ENCODE measurements around the gene KIF6.

KIF6 gene

DNA sequence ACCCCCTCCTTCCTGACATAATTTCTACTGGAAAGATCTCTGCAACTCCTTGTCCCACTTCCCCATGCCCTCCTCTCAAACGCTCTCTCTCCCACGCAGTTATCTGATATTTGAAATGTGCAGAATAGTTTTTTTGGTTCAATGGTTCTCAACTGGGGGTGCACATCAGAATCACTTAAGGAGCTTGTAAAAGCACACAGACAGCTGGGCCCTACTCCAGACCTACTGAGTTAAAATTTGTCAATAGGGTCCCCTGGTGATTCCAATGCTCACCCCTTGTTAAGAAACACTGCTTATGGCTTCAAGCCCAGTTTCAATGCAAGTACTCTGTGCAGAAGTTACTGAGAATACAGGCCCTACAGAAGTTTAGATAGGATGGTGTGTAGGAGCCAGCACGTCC lies 357.5 kb downstream of the KIF6 start:
- DNase-seq = no peak

DNA sequence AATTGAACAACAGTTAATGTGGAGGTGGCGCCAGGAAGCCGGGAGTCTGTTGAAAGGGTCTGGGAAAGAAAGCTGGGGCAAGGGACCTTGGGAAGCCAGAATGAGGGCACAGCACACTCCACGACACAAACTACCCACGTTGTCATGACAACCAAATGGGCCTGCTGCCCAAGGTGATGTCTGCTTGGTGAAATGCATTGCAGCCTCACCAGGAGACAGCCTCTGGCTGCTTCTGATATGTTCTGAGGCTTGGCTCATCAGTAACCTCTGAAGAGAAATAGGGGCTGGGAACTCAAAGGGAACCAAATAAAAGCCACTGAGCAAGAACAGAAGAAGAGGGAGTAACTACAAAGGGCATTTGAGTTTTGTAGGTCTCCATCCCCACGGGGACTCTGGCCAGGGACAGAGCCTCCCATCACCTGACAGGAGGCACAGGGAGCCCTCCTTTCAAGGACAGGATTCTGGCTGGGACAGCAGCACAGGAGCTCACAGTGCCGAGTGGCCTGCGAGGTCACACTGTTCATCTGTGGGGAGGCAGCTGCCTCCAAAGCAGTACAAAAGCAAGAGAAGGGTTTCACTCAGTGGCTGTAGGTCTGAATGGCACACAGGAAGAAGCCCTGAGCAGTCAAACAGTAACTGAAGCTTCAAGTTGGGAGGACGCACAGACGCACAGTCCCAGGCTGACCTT lies 358.1 kb downstream of the KIF6 start:
- peak; percentile 53 for DNase-seq

DNA sequence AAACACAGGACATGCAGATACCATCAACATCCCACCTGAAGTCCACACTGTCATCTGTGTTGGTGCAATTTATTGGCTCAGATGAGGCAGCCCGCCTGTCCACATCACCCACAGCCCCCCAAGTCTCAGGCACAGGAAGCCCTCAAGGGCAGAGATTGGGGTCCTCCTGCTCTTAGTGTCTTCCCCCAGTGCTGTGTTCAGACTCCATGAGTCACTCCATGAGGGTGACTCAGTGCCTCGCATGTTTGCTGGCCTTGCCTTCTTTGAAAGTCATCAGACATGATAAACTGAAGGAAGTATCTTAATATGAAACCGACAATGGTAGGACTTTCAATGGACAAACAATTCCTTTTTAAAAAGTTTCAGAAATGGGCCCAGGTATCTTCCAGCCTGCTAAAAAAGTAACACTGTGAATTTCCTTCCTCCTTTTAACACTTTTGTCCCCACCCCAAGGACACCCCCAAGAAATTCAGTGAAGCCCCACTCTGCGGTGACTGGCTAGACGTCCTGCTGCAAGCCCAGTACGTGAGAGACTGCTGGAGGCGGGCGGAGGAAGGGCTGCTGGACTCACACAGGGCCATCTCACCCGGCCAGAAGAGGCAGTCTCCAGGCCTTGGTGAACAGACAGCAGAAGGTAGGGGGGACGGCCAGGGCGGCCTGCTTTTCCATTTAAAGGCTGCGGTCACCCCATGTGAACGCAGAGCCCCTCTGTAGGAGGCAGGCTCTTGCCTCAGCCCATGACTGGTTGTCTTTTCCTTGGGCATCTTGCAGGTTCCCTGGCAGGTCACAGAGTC lies 359.7 kb downstream of the KIF6 start:
- peak; percentile 57 for DNase-seq

DNA sequence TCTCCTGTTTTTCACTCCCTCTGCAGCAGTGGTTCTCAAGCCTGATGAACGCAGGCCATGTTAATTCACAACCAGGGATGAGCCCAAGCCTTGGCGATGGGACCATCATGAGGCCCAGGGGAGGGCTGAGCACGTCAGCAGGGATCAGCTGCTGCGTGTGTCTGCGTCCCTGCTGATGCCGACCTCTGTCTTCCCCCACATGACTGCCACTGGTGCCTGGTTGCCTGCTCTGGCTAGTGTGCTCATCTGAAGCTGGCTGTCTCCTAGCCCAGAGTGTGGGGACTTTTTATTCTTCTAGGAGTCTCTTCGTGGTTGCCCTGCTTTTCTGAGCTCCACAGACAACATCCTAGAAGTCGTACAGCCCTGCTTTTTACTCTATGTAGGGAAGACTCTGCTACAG lies 361.9 kb downstream of the KIF6 start:
- peak; percentile 47 for DNase-seq

DNA sequence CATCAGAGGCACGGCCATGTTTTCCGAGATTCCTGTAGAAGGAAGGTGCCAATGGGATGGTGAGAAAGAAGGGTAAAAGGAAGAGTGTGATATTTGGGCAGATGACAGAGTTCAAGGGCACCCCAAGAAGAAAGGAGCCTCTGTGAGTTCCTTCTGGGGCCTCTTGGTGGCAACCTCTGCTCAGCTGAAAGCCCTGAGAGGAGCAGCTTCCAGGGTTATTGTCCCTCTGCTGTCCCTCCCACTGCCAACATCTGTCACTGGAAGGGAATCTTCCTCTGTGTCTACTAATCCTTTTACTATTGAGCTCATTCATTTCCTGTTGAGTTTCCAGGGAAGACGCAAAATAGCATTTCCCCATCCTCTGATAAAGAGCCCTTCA lies 362.7 kb downstream of the KIF6 start:
- peak; percentile 59 for DNase-seq

DNA sequence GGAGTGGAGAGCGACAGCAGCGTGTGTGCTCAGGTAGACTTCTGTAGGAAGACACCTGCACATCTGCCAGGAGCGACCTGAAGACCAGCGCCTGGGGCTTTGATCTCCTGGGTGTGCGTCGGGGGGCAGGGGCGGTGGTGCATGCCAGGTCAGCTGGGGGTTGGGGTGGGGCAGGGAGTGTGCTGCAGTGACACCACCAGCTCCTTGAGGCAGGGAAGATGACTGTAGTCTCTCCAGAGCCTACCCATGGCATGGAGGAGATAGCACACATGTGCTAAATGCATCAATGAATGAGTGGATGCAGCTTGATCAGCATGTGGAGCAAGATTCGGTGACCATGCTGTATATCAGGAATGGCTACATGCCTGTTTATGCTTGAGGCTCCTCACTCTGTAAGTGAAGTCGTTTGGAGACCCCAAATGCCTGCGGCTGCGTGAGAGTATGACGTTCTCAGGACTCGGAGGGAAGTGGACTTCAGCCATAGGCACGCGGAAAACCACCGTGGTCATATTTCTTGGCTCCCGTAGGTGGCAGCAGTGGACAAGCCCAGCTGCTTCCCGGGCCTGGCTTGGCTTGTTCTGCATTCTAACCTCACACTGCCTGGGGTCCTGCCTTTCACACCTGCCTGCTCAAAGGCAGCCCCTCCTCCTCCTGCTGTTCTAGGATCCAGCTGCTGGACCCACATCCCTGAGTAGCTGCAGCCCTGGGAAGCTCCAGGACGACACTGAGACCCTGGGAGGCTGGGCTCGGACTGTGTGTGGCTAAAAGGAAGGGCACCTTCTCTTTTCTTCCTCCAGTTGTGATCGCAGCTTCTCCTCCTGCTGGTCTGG lies 363.3 kb downstream of the KIF6 start:
- peak; percentile 92 for DNase-seq

DNA sequence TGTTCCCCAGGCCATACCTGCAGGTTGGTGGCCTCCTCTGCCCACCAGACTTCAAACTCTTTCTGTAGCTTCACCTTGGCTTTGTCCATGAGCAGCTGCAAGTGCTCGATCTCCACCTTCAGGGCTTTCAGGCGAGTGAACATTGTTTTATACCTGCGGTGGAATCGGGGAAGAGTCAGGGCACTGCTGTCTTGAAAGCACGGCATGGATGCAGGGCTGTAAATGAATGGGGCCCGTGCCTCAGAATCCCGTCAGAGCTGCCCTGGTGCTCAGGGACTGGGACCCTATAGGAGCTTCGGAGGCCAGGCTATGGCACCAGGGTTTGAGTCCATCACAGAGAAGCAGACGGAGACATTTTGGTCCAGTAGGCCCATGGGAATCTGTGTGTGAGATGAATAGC lies 364.8 kb downstream of the KIF6 start:
- peak; percentile 41 for DNase-seq

DNA sequence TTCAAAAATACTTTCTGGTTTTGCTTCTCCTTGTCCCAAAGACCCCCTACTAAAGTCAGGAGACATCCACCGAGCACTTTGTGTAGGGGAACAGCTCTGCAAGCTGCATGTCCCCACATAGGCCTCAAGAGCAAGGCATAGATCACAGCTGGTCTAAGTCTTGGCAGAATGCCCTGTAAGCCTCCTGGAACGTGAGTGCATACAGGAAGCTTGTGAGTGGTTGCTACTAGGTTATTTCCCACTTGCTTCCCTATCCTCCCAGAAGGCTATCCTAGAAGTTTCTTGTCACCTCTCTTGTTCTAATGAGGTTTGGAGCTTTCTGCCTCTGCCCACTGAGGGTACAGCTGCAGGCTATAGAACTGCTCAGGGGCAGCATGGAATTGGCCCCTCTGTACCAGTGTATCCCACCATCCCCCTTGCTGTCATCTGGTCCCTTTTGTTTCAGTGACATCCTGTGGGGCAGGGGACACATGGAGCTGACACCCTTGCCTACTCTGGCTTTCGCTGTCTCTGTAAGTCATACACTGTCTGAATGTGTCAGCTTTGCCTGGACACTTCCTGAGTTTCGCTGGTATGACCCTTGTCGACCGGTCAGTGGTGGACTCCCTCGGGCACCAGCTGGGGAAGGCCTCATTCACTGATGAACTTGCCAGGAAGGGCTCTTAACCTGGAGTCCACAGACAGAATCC lies 367.1 kb downstream of the KIF6 start:
- peak; percentile 37 for DNase-seq

DNA sequence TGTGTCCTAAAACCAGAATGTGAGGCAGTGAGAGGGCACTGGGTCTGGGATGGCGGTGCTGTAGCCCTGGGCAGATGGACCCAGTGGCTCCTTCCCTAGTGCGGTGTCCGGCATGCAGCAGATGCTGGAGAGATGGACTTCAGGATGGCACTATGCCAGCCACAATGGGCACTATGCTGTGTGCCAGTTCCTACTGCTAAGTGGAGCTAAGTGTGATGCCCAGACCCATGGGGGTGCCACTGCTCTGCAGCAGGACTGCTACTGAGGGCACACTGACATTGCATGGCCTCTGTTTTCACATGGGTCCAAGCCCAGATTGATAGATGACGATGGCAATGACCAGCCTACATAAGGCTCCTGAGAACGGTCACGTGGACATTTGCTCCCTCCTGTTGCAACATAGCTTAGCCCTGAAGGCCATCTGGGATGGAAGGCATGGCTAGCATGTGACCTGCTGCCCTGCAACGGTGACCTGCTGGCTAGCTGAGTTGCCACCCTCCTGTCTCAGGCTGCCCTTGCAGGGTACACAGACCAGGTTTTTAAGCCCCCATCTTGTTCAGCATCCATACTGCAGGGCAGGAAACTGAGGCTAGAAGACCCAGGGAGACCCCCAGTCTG lies 371.4 kb downstream of the KIF6 start:
- DNase-seq = no peak

DNA sequence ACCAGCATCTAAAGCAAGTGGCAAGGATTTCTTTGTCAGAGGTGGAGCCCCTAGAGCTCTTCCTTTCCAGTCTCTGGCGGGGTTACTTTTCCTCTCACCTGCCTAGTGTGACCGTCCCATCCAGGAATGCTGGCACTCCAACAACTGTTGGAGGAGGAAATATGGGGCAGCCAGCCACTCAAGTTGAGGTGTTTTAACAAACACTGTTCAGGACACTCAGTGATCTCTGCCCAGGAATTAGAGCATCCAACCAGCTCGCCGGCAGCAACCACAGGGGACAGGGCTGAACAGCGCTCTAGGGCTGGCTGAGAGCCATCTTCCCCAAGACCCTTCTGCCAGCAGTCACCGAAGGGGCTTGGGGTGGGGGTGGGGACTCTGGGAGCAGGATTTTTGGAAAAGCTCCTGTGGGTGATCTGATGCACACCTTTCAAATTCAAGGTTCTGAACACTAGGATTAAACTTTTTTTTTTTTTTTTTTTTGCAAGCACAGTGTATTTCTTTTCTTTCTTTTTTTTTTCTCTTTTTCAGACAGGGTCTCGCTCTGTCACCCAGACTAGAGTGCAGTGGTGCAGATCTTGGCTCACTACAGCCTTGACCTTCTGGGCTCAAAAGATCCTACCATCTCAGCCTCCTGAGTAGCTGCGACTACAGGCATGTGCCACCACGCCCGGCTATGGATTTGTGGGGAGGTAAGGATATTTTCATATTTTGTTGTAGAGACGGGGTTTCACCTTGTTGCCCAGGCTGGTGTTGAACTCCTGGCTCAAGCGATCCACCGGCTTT lies 374.3 kb downstream of the KIF6 start:
- DNase-seq = no peak

DNA sequence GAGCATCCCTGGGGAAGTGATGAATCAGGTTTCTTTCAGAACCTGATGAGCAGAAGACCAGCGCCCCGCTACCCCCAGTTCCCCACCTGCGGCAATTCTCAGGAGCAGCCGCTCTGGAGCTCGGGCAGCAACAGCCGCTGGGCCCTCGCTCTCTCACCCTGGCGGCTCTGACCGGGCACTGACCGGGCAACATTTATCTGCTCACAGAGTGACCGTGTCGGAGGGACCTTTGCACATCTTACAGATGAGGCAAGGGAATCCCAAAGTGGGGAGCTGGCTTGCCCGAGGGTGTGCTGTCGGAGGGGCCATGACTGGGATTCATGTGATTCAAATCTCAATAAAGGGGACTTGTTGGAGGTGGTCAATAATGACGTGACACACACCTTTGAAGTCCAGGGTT lies 376.5 kb downstream of the KIF6 start:
- no peak for DNase-seq

DNA sequence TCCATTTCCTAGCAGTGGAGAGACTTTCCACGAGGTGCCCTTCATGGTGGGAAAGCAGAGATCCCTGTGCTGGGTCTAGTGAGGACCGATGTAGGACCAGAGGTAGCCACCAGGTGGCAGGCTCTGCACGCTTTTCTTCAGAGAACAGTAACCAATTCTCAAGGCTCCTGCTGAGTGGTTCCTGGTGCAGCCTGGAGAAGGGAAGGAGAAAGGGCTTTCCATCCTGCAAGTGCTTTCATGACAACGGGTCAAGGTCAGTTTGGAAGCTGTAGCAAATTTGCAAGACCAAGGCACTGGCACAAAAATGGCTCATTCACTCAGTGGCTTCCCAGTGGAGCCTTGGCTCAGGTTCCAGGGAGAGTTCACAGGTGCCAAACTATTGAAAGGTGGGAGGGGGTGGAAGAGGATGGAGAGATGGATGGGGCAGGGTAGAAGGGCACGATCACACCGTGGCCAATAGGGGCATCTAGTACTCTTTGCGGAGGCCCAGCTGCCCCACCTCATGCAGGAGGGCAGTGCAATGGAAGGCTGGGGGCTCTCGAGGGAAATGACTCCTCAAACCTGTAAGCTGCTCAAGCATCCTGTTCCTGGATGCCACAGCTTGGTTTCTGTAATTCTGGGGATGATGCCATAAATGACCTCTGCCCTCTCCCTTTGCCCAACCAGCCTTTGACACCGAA lies 377.2 kb downstream of the KIF6 start:
- peak; percentile 85 for DNase-seq

DNA sequence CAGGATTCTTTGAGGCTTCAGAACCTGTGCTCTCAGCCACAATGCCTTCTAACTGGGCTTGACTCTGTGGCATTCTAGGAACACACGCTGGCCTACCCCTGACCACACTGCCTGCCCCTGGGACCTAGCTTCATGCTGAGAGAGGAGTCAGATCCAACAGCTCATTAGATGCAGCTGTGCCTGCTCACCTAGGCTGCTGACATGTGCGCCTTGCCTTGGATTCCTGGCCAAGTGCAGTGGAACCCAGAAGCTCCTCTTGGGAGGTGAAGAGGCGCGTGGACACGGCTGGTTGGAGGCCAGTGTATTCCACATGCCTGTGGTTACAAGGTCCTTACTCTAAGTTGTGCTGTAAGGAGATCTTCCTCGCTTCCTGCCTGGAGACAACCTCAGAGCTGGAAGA lies 378.0 kb downstream of the KIF6 start:
- no peak for DNase-seq

DNA sequence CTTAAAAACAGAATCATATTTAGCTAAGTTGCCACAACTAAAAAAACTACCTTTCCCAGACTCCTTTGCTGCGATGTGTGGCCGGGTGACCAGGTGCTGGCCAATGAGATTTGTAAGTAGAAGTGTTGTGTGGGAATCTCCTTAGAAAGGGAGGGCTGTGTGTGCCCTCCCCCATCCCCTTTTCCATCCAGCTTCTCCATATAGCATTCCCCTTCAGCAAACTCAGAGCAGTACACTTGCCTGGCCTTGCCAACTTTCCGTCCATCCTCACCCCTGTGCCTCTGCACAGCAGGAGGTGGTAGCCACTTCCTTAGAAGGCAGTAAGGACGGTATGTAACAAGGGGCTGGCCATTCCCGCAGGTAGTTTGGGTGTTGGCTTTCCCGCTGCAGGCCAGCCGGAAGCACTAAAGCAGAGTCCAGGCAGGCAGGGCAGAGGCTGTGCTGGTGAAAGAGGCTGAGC lies 380.4 kb downstream of the KIF6 start:
- DNase-seq = no peak

DNA sequence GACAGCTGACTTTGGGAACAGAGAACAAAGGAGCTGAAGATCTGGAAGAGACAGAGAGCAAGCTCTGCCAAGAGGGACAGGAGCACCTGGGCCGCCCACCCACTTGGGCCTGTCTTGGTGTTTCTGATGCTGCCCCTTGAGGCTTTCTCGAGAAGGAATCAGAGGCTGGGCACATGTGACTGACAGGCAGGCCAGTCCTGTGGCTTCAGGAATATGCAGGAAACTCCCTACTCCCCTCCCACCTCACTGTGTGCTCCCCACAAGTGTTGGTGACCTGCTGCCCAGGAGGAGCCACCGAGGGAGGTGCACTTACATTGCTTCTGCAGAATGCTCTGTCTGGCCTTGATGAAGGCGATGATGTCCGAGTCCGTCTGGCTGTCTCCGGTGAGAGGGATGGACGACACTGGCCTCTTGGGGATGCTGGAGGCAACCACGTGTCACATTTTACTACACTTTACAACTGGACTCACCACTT lies 381.8 kb downstream of the KIF6 start:
- no peak for DNase-seq

DNA sequence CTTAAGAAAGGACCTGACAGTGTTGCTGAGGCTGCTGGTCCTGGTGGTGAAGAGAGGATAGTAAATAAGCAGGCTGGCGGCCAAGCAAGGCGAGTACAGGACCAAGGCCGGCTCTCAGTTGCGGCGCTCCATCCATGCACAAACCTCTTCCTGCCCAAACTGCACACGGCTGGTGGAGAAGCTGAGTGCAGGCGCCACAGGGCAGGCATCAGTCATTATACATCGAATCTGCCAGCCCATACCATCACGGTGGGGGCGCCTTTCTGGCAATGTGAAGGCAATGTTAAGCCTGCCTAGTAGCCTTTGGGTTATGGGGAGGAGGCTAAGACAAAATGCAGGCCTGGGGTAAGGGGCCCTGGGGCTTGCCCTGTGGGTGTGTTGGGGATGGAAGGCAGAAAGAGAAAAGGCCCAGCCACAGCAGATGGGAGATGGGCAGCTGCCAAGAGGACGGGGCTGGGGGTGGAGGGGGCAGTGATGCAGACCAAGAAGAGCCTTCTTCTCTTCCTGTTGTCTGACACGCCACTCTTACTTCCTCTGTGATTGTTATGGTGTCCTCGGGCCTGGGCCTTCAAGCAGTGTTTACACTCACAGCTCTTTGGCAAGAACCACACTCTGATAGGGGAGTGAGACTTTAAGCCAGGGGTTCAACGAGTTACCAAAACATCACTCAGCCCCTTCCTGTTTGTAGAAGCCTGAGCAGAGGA lies 382.4 kb downstream of the KIF6 start:
- no peak for DNase-seq

DNA sequence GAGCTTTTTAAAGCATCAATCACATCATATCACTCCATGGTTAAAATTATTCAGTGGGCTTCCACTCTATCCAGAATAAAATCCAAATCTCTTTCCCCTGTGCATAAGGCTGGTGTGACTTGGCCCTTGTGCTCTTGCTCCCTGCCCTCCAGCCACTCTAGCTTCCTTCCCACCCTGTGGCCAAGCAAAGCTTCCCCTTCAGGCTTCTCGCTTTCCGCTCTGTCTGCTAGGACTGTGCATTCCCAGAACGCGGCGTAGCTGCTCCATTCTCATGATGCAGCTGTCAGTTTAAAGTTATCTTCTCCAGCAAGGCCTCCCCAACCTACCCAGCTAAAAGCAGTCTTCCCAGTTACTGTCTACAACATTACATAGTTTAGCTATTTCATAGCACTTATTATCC lies 383.3 kb downstream of the KIF6 start:
- no peak for DNase-seq

DNA sequence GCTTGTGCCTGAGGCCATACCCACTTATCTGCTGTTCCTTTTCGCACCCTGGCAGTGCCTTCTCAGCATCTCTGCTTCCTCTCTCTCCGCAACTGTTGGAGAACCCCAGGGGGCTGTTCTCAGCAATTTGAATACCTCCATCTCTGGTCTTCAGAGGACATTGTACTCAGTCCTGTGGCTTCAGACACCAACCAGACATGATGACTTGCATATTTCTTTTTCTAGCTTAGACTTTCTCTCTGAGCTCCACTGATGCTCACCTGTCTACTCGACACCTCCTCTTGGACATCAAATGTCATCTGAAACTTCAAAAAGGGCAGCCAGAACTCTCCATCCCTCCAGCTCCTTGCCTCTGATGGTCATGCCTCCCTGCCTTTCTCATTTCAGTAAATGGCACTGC lies 383.9 kb downstream of the KIF6 start:
- no peak for DNase-seq

DNA sequence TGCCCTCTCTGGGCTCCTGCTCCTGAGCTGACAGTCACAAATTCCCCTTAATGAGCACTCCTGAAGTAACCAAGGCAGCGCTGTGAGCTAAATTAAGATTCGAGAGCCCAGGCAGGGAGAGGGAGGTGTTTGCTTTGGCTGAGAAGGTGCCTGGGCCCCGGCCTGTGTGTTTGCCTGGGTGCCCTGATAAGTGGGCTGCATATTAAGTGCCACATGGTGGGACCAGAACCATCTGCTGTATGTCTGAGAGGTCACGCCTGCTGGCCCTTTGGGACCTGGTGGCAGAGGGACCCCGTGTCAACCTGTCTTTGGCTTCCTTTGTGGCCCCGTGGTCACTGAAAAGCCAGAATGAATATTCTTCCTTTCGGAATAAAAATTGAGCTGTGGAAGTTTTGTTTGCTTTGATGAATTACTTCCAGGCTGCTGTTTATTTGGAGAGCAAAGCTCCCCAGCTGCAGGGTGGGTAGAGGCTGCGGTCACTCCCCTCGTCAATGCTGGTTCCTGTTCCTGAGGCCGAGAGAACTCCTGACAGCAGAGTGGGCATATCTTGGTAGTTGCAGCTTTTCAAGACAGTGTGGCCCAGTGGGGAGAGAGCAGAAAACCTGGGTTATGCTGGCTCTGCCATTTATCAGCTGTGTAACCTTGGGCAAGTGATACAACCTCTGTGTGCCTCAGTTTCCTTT lies 385.2 kb downstream of the KIF6 start:
- DNase-seq = no peak

Data from islet precursor cell (in vitro differentiated cells).